ENCODE data around the gene GNAS-AS1. TPM values are rescaled to one million over a fixed set of nuclear protein-coding genes. Genes with fewer than 3 reads are reported as not detected.
A peak's percentile ranks its signal among the peaks of the same experiment; 100 is the strongest.

Gene GNAS-AS1
- total and polyA plus RNA-seq, 2 donors (not counting 1 experiment from before 2014, with no cell fraction given), result 0.28 to 0.33 TPM

DNA sequence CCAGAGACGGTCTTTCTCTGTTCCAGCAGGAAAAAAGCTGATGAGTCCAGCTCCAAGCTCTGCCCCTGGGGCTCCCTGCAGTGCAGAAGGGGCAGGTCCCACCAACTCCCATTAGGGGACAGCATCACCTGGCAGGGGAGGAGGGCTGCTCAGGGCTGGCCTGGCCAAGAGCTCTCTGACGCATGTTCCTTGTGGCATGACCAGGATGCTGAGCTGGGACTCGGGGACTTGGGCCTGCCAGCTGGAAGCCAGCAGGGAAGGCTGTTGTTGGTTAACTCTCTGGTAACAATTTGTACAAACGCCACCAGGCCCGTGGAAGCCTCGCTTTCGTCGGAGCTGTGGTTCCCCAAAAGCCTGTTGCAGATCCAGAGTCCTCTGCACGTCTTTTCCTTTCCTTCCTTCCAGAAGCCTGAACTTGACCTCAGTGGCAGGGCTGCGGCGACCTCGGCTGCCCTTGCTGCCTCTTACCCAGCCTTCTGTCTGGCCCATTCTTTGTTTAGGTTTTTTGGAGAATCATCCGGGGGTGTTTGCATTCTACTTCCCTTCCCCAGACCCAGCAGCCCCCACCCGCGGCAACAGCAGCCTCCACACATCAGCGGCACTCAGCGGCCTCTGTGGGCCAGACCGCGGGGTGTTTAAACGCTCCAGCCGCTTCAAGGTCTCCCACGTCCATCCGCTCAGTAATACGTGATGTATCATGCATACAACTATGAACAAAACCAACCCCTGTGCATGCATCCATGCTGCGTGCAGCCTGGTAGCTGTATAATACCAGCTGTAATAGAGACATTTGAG lies 63.3 kb downstream of the GNAS-AS1 start:
- no peaks in the 10 kb centered on the region for H3K4me1 ChIP-seq (ENCODE audit: control insufficient read depth, extremely low read depth, insufficient read depth, low read length)
- H3K27me3 ChIP-seq (ENCODE audit: control insufficient read depth, insufficient read depth, low read length), result peaks cover 11% of the 10 kb centered on the region
- no peak overlapping the region for H2AFZ ChIP-seq (ENCODE audit: low read length)
- H3K9me3 ChIP-seq (ENCODE audit: control insufficient read depth, insufficient read depth, low read depth, low read length), result no peaks in the 10 kb centered on the region
- no peak overlapping the region for H3K4me2 ChIP-seq (ENCODE audit: extremely low read depth, insufficient read depth, low read length)
- H3K79me2 ChIP-seq (ENCODE audit: control insufficient read depth, insufficient read depth, low read length), result no peaks in the 10 kb centered on the region
- DNase-seq (ENCODE audit: low read depth in 2 of 2), result peak in 1 of 2 donors; percentile 3
- H3K27ac ChIP-seq (ENCODE audit: insufficient read depth, low read length), result no peak overlapping the region
- H4K20me1 ChIP-seq (ENCODE audit: control insufficient read depth, extremely low read depth, insufficient read depth, low read length), result no peaks in the 10 kb centered on the region
- no peak overlapping the region for H3K4me3 ChIP-seq (replicated peaks in 1 of 4; ENCODE audit: control extremely low read depth in 1 of 4, insufficient read depth in 1 of 4, low read depth in 3 of 4, low read length in 4 of 4)
- TF ChIP-seq, protein P1, sequence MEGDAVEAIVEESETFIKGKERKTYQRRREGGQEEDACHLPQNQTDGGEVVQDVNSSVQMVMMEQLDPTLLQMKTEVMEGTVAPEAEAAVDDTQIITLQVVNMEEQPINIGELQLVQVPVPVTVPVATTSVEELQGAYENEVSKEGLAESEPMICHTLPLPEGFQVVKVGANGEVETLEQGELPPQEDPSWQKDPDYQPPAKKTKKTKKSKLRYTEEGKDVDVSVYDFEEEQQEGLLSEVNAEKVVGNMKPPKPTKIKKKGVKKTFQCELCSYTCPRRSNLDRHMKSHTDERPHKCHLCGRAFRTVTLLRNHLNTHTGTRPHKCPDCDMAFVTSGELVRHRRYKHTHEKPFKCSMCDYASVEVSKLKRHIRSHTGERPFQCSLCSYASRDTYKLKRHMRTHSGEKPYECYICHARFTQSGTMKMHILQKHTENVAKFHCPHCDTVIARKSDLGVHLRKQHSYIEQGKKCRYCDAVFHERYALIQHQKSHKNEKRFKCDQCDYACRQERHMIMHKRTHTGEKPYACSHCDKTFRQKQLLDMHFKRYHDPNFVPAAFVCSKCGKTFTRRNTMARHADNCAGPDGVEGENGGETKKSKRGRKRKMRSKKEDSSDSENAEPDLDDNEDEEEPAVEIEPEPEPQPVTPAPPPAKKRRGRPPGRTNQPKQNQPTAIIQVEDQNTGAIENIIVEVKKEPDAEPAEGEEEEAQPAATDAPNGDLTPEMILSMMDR (conservative IDR thresholded peaks at IDR 0.05 in 1 of 2, IDR thresholded peaks at IDR 0.05 in 1 of 2; ENCODE audit: low read depth in 1 of 2, low read length in 2 of 2), result no peak
- TF ChIP-seq EZH2 (IDR thresholded peaks at IDR 0.05; ENCODE audit: low read length, missing control alignments), result no peak
- H3K9ac ChIP-seq (ENCODE audit: insufficient read depth, low read length), result no peak overlapping the region
- H3K36me3 ChIP-seq (ENCODE audit: control insufficient read depth, insufficient read depth, low read length), result no peaks in the 10 kb centered on the region

DNA sequence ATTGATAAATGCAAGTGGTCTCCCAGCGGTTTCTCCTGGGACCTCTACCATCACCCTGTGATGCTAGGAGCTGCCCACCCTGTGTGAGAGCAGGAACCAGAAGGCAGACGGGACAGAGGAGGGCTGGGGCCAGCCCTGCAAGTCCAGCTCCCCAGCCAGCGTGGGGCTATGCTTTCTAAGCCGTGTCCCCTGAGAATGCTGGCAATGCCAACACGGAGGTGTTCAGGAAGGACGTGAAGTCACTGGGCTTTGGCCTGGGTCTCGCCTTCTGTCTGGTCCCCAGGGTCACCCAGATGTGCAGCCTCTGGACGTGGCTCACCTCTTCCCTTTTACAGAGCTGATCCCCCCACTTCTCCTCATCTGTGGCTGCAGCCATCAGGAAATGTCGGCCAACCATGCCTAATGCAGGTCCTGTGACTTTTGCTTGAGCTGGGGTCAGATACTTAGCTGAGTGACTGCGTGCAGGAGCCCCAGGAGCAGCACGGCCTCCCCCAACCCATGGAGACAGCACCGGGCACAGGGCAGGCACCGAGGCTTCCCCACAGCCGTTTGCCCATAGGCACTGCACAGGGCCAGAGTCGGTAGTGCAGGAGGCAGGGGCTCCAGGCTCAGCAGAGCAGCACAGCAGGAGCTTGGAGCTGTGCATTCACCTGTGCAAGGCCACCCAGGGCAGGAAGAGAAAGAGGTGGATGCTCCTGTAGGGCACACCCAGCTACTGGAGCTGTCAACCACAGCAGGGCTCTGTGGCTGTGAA lies 66.2 kb downstream of the GNAS-AS1 start:
- H3K4me2 ChIP-seq (ENCODE audit: extremely low read depth, insufficient read depth, low read length), result no peak overlapping the region
- H3K9ac ChIP-seq (ENCODE audit: insufficient read depth, low read length), result no peak overlapping the region
- no peaks in the 10 kb centered on the region for H3K9me3 ChIP-seq (ENCODE audit: control insufficient read depth, insufficient read depth, low read depth, low read length)
- no peaks in the 10 kb centered on the region for H3K4me1 ChIP-seq (ENCODE audit: control insufficient read depth, extremely low read depth, insufficient read depth, low read length)
- H3K79me2 ChIP-seq (ENCODE audit: control insufficient read depth, insufficient read depth, low read length), result no peaks in the 10 kb centered on the region
- peaks cover 11% of the 10 kb centered on the region for H3K27me3 ChIP-seq (ENCODE audit: control insufficient read depth, insufficient read depth, low read length)
- no peak overlapping the region for H2AFZ ChIP-seq (ENCODE audit: low read length)
- no peak for DNase-seq (ENCODE audit: low read depth in 2 of 2)
- no peak overlapping the region for H3K27ac ChIP-seq (ENCODE audit: insufficient read depth, low read length)
- H3K4me3 ChIP-seq (replicated peaks in 1 of 4; ENCODE audit: control extremely low read depth in 1 of 4, insufficient read depth in 1 of 4, low read depth in 3 of 4, low read length in 4 of 4), result no peak overlapping the region
- no peaks in the 10 kb centered on the region for H4K20me1 ChIP-seq (ENCODE audit: control insufficient read depth, extremely low read depth, insufficient read depth, low read length)
- TF ChIP-seq, protein P1 (conservative IDR thresholded peaks at IDR 0.05 in 1 of 2, IDR thresholded peaks at IDR 0.05 in 1 of 2; ENCODE audit: low read depth in 1 of 2, low read length in 2 of 2), result no peak
- TF ChIP-seq EZH2 (IDR thresholded peaks at IDR 0.05; ENCODE audit: low read length, missing control alignments), result no peak
- no peaks in the 10 kb centered on the region for H3K36me3 ChIP-seq (ENCODE audit: control insufficient read depth, insufficient read depth, low read length)

DNA sequence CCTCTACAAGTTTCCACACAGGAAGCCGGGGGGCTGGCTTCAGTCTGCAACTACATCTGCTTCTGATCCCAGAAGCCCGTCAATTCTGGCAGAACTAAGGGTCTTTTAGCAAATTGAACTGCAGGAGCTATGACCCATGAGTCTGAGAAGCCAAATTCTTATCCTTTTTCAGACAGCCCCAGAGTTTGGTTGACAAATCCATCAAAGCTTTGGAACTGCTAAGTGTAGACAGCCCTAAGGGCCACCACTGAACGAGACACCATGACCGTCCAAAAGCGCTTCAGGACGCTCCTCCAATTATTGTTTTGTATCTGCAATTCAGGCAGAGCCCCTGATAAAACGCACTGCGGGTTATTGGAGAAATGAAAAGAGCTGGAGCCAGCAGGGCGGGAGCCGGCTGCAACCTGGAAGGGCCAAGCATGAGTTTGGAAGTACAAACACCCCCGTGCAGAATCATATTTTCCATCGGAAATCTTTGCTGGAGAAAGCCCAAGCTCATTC lies 67.1 kb downstream of the GNAS-AS1 start:
- no peak overlapping the region for H2AFZ ChIP-seq (ENCODE audit: low read length)
- no peak overlapping the region for H3K27ac ChIP-seq (ENCODE audit: insufficient read depth, low read length)
- H3K36me3 ChIP-seq (ENCODE audit: control insufficient read depth, insufficient read depth, low read length), result no peaks in the 10 kb centered on the region
- no peaks in the 10 kb centered on the region for H3K4me1 ChIP-seq (ENCODE audit: control insufficient read depth, extremely low read depth, insufficient read depth, low read length)
- no peaks in the 10 kb centered on the region for H3K9me3 ChIP-seq (ENCODE audit: control insufficient read depth, insufficient read depth, low read depth, low read length)
- H3K4me2 ChIP-seq (ENCODE audit: extremely low read depth, insufficient read depth, low read length), result no peak overlapping the region
- peaks cover 11% of the 10 kb centered on the region for H3K27me3 ChIP-seq (ENCODE audit: control insufficient read depth, insufficient read depth, low read length)
- DNase-seq (ENCODE audit: low read depth in 2 of 2), result no peak
- H3K4me3 ChIP-seq (replicated peaks in 1 of 4; ENCODE audit: control extremely low read depth in 1 of 4, insufficient read depth in 1 of 4, low read depth in 3 of 4, low read length in 4 of 4), result no peak overlapping the region
- H4K20me1 ChIP-seq (ENCODE audit: control insufficient read depth, extremely low read depth, insufficient read depth, low read length), result no peaks in the 10 kb centered on the region
- TF ChIP-seq, protein P1 (conservative IDR thresholded peaks at IDR 0.05 in 1 of 2, IDR thresholded peaks at IDR 0.05 in 1 of 2; ENCODE audit: low read depth in 1 of 2, low read length in 2 of 2), result no peak
- TF ChIP-seq EZH2 (IDR thresholded peaks at IDR 0.05; ENCODE audit: low read length, missing control alignments), result no peak
- no peak overlapping the region for H3K9ac ChIP-seq (ENCODE audit: insufficient read depth, low read length)
- no peaks in the 10 kb centered on the region for H3K79me2 ChIP-seq (ENCODE audit: control insufficient read depth, insufficient read depth, low read length)
